HepG2 (cell line): ENCODE measurements around the gene YPEL3. TPM values are rescaled to one million over a fixed set of nuclear protein-coding genes. Genes with fewer than 3 reads are reported as not detected.

Source experiments
- CBX5 ChIP-seq: sonication (generic); formaldehyde crosslinking; IDR thresholded peaks from 2 replicates; pipeline ENCODE4 v1.4.0; 2020; ENCODE audit warnings: missing genetic modification reagents, borderline replicate concordance
- HNRNPL ChIP-seq: fragments of 200-400 bp; formaldehyde crosslinking; IDR thresholded peaks from 2 replicates; pipeline ENCODE4 v1.6.1; 2017; ENCODE audit warnings: mild to moderate bottlenecking, low read depth, low read length
- LCORL ChIP-seq, 2 experiments: fragments of 450-650 bp in 1 of 2; sonication (generic) in 1 of 2; formaldehyde crosslinking in 1 of 2; IDR thresholded peaks; 2 replicates each; pipeline versions ENCODE4 v1.5.0 to v1.6.1; 2017 to 2020; ENCODE audit warnings: antibody characterized with exemption in 1 of 2, missing genetic modification reagents in 1 of 2
- MAX ChIP-seq: IDR thresholded peaks from 2 replicates; pipeline ENCODE4 v1.6.1; 2012; ENCODE audit warnings: inconsistent platforms
- NFE2L2 ChIP-seq: fragments of 150-350 bp; IDR thresholded peaks from 2 replicates; pipeline ENCODE4 v1.6.1; 2014; ENCODE audit warnings: low read length
- RBM39 ChIP-seq: fragments of 200-400 bp; formaldehyde crosslinking; IDR thresholded peaks from one replicate; pipeline ENCODE4 v1.6.1; 2018; ENCODE audit warnings: antibody characterized with exemption, mild to moderate bottlenecking, low read depth, low read length; ENCODE audit not compliant: poor library complexity, severe bottlenecking
- THAP11 ChIP-seq: IDR thresholded peaks from 2 replicates; pipeline ENCODE4 v1.6.1; 2016; ENCODE audit warnings: missing biosample characterization, missing genetic modification reagents
- ZBTB7B ChIP-seq: sonication (generic); formaldehyde crosslinking; IDR thresholded peaks from 2 replicates; pipeline ENCODE4 v1.4.0; 2020; ENCODE audit warnings: missing genetic modification reagents
- ZFP90 ChIP-seq: sonication (generic); formaldehyde crosslinking; IDR thresholded peaks from 2 replicates; pipeline ENCODE4 v1.8.0; 2022; ENCODE audit warnings: missing genetic modification reagents, mild to moderate bottlenecking, inconsistent platforms, borderline replicate concordance
- ZMYM2 ChIP-seq: sonication (generic); formaldehyde crosslinking; IDR thresholded peaks from 2 replicates; pipeline ENCODE4 v1.8.0; 2022; ENCODE audit warnings: mild to moderate bottlenecking, missing genetic modification reagents
- ZMYM4 ChIP-seq: sonication (generic); formaldehyde crosslinking; IDR thresholded peaks from 2 replicates; pipeline ENCODE4 v1.8.1; 2023; ENCODE audit warnings: mild to moderate bottlenecking, missing genetic modification reagents
- ZNF251 ChIP-seq: sonication (generic); formaldehyde crosslinking; IDR thresholded peaks from 2 replicates; pipeline ENCODE4 v1.9.0; 2021; ENCODE audit warnings: mild to moderate bottlenecking, missing genetic modification reagents
- ZNF280D ChIP-seq: sonication (generic); formaldehyde crosslinking; IDR thresholded peaks from 2 replicates; pipeline ENCODE4 v1.5.1; 2020; ENCODE audit warnings: mild to moderate bottlenecking, missing genetic modification reagents
- ZNF414 ChIP-seq: sonication (generic); formaldehyde crosslinking; IDR thresholded peaks from 2 replicates; pipeline ENCODE4 v1.5.0; 2020; ENCODE audit warnings: missing genetic modification reagents
- ZNF550 ChIP-seq: sonication (generic); formaldehyde crosslinking; IDR thresholded peaks from 2 replicates; pipeline ENCODE4 v1.4.0; 2020; ENCODE audit warnings: mild to moderate bottlenecking, missing genetic modification reagents, borderline replicate concordance
- ZNF629 ChIP-seq: sonication (generic); formaldehyde crosslinking; conservative IDR thresholded peaks from 2 replicates; pipeline ENCODE4 v1.5.0; 2020; ENCODE audit warnings: missing genetic modification reagents
- ZNF740 ChIP-seq: sonication (generic); formaldehyde crosslinking; IDR thresholded peaks from 2 replicates; pipeline ENCODE4 v1.4.0; 2020; ENCODE audit warnings: missing genetic modification reagents
- ZXDC ChIP-seq: sonication (generic); formaldehyde crosslinking; IDR thresholded peaks from 2 replicates; pipeline ENCODE4 v1.5.0; 2020; ENCODE audit warnings: mild to moderate bottlenecking, missing genetic modification reagents
- polyA plus RNA-seq, 8 experiments: library from polyadenylated mRNA; depleted of rRNA in 3 of 8; stranded (reverse) in 7 of 8; unstranded in 1 of 8; fragments of >200 nt; fragmentation: Illumina TruSeq in 4 of 8; extraction: Trizol in 4 of 8; gene quantifications; 2 replicates each; pipeline versions ENCODE4 v1.2.1 to v1.2.3, GENCODE V29; 2011 to 2016; ENCODE audit warnings: low read depth in 4 of 8, missing spikeins in 1 of 8, mixed read lengths in 1 of 8; ENCODE audit not compliant: insufficient read depth in 1 of 8
- total RNA-seq, 5 experiments: library from RNA; depleted of rRNA; stranded (reverse); fragments of >200 nt; fragmentation: Illumina TruSeq; extraction: Trizol; gene quantifications; 2 replicates each; pipeline ENCODE4 v1.2.3, GENCODE V29; 2016; ENCODE audit warnings: low read depth in 1 of 5

YPEL3 gene
- total and polyA plus RNA-seq, 2 of the 13 experiments (the other 11 are each of a cell fraction or from before 2014, with no cell fraction given), result 5.4 to 47.0 TPM

- TF ChIP-seq ZNF280D (0 out of 2 replicates have a peak, but pooled peaks have one; percentile 42), LCORL (IDR thresholded peaks at IDR 0.05) (no peak), LCORL (CRISPR knock-in tag; IDR thresholded peaks at IDR 0.05) (0 out of 2 replicates have a peak, but pooled peaks have one; percentile 44), CBX5 (no peak; the same call in 1 of the 2 replicates), ZNF550 (CRISPR knock-in tag) (no peak), THAP11 (CRISPR knock-in tag) (no peak), ZMYM2 (CRISPR knock-in tag) (peak; percentile 54; the same call in 1 of the 2 replicates), ZNF629 (CRISPR knock-in tag) (0 out of 2 replicates have a peak, but pooled peaks have one; percentile 3), ZXDC (CRISPR knock-in tag) (peak; percentile 34; the same call in 1 of the 2 replicates), ZNF251 (CRISPR knock-in tag) (no peak), ZNF740 (CRISPR knock-in tag) (peak; percentile 79), NFE2L2 (no peak), ZNF414 (CRISPR knock-in tag) (no peak), ZMYM4 (CRISPR knock-in tag) (0 out of 2 replicates have a peak, but pooled peaks have one; percentile 37), ZBTB7B (CRISPR knock-in tag) (0 out of 2 replicates have a peak, but pooled peaks have one; percentile 38), MAX (0 out of 2 replicates have a peak, but pooled peaks have one; percentile 46), ZFP90 (CRISPR knock-in tag) (peak; percentile 52; the same call in 1 of the 2 replicates), HNRNPL (0 out of 2 replicates have a peak, but pooled peaks have one; percentile 32), RBM39 (peak; percentile 41)
Observed at GRCh38 chr16:30088832-30089624, 7.0 kb downstream of the YPEL3 start (continued).
